Prostate gland (tissue), 2 donors: Measurements from ENCODE around the gene IGF1R.
"Not testable (repeated sequence)": the region's sequence is repeated elsewhere in the genome, so short reads cannot be mapped to it uniquely, and the experiment has no call there.

ENCODE experiments used
- CTCF ChIP-seq, 4 experiments: fragments of 200-600 bp in 2 of 4; fragments of 450-650 bp in 2 of 4; sonication (generic) in 2 of 4; IDR thresholded peaks; 1 replicate in 3 of 4; 2 replicates in 1 of 4; pipeline ENCODE4 v1.5.1; 2016 to 2019; ENCODE audit warnings: antibody characterized with exemption in 4 of 4, mild to moderate bottlenecking in 2 of 4, moderate library complexity in 2 of 4
- POLR2A ChIP-seq: fragments of 450-650 bp; IDR thresholded peaks from one replicate; pipeline ENCODE4 v1.6.1; 2016; ENCODE audit warnings: antibody characterized with exemption, mild to moderate bottlenecking
- POLR2AphosphoS5 ChIP-seq: sonication (generic); formaldehyde crosslinking; IDR thresholded peaks from one replicate; pipeline ENCODE4 v1.6.1; 2017; ENCODE audit warnings: antibody characterized with exemption

- TF ChIP-seq CTCF (IDR thresholded peaks at IDR 0.05); POLR2AphosphoS5; POLR2A: not testable (repeated sequence)
These were observed 29.8 kb upstream of the IGF1R start for GRCh38 chr15:98618576-98618975.
